Erythroblast (primary cell): ENCODE data around the gene KAT8.

Source experiments
- GATA1 ChIP-seq: IDR thresholded peaks from 2 replicates; pipeline ENCODE4 v1.6.1; 2011; ENCODE audit warnings: low read depth, mild to moderate bottlenecking, control low read depth, low read length, moderate library complexity
- POLR2A ChIP-seq: IDR thresholded peaks from 2 replicates; pipeline ENCODE4 v1.6.1; 2011; ENCODE audit warnings: mild to moderate bottlenecking, low read length

- TF ChIP-seq POLR2A (no peak), GATA1 (no peak)
Observed at GRCh38 chr16:31089199-31089598, 28.3 kb upstream of the KAT8 start.
